Trophoblast cell (in vitro differentiated cells and primary cell): ENCODE results near the gene KRT86.

ENCODE experiments used
- DNase-seq, 2 donors: peaks; one replicate each; pipeline ENCODE4 v3.0.0-alpha.2; 2016
- H2AFZ ChIP-seq: 2 replicates; pipeline ENCODE4 v1.6.1; 2013; ENCODE audit warnings: low read length, moderate library complexity, mild to moderate bottlenecking; ENCODE audit not compliant: insufficient read depth, poor library complexity
- H2AK5ac ChIP-seq: 2 replicates; pipeline ENCODE4 v1.6.1; 2013; ENCODE audit warnings: mild to moderate bottlenecking, low read length
- H2BK120ac ChIP-seq: 2 replicates; pipeline ENCODE4 v1.6.1; 2013; ENCODE audit warnings: low read length, mild to moderate bottlenecking, moderate library complexity; ENCODE audit not compliant: insufficient read depth, poor library complexity
- H2BK12ac ChIP-seq: 2 replicates; pipeline ENCODE4 v1.6.1; 2013; ENCODE audit warnings: mild to moderate bottlenecking, low read length, moderate library complexity
- H2BK5ac ChIP-seq: 2 replicates; pipeline ENCODE4 v1.6.1; 2013; ENCODE audit warnings: low read length, low read depth, moderate library complexity, mild to moderate bottlenecking; ENCODE audit not compliant: poor library complexity
- H3K14ac ChIP-seq: 2 replicates; pipeline ENCODE4 v1.6.1; 2013; ENCODE audit warnings: mild to moderate bottlenecking, low read length
- H3K18ac ChIP-seq: 2 replicates; pipeline ENCODE4 v1.6.1; 2013; ENCODE audit warnings: mild to moderate bottlenecking, low read length
- H3K23ac ChIP-seq: 2 replicates; pipeline ENCODE4 v1.6.1; 2013; ENCODE audit warnings: low read length
- H3K27ac ChIP-seq: 2 replicates; pipeline ENCODE4 v1.5.1; 2013; ENCODE audit warnings: low read depth, mild to moderate bottlenecking, inconsistent platforms, low read length, moderate library complexity
- H3K27me3 ChIP-seq: 2 replicates; pipeline ENCODE4 v1.6.1; 2013; ENCODE audit warnings: inconsistent platforms, mild to moderate bottlenecking, low read length, moderate library complexity; ENCODE audit not compliant: insufficient read depth
- H3K36me3 ChIP-seq, 2 experiments: 1 replicate in 1 of 2; 2 replicates in 1 of 2; pipeline ENCODE4 v1.6.1; 2013; ENCODE audit warnings: low read length in 2 of 2, mild to moderate bottlenecking in 2 of 2, moderate library complexity in 1 of 2; ENCODE audit not compliant: insufficient read depth in 2 of 2, control insufficient read depth in 1 of 2
- H3K4ac ChIP-seq: 2 replicates; pipeline ENCODE4 v1.6.1; 2013; ENCODE audit warnings: low read depth, mild to moderate bottlenecking, low read length, moderate library complexity
- H3K4me1 ChIP-seq, 2 experiments: 1 replicate in 1 of 2; 2 replicates in 1 of 2; pipeline ENCODE4 v1.6.1; 2013; ENCODE audit warnings: low read length in 2 of 2, mild to moderate bottlenecking in 2 of 2, moderate library complexity in 1 of 2; ENCODE audit not compliant: insufficient read depth in 2 of 2, control insufficient read depth in 1 of 2
- H3K4me2 ChIP-seq: 2 replicates; pipeline ENCODE4 v1.6.1; 2013; ENCODE audit warnings: inconsistent platforms, mild to moderate bottlenecking, low read length, moderate library complexity
- H3K4me3 ChIP-seq: 2 replicates; pipeline ENCODE4 v1.5.1; 2013; ENCODE audit warnings: mild to moderate bottlenecking, low read depth, low read length, inconsistent platforms
- H3K79me1 ChIP-seq: one replicate; pipeline ENCODE4 v1.6.1; 2013; ENCODE audit warnings: low read length
- H3K79me2 ChIP-seq: 2 replicates; pipeline ENCODE4 v1.6.1; 2013; ENCODE audit warnings: low read length, mild to moderate bottlenecking; ENCODE audit not compliant: control insufficient read depth, insufficient read depth, poor library complexity
- H3K9ac ChIP-seq: 2 replicates; pipeline ENCODE4 v1.6.1; 2013; ENCODE audit warnings: mild to moderate bottlenecking, low read length
- H3K9me3 ChIP-seq: 2 replicates; pipeline ENCODE4 v1.6.1; 2013; ENCODE audit warnings: low read depth, mild to moderate bottlenecking, control low read depth, inconsistent platforms, low read length; ENCODE audit not compliant: insufficient read depth
- H4K12ac ChIP-seq: 2 replicates; pipeline ENCODE4 v1.6.1; 2013; ENCODE audit warnings: low read depth, mild to moderate bottlenecking, low read length, moderate library complexity
- H4K8ac ChIP-seq: 2 replicates; pipeline ENCODE4 v1.6.1; 2013; ENCODE audit warnings: low read depth, mild to moderate bottlenecking, low read length, moderate library complexity
- H4K91ac ChIP-seq: one replicate; pipeline ENCODE4 v1.6.1; 2013; ENCODE audit warnings: low read depth, mild to moderate bottlenecking, low read length, moderate library complexity
- WGBS: extraction: QIAGEN DNeasy Blood & Tissue Kit; methylation state at CpG from one replicate; pipeline ENCODE4 v1.1.7; 2013; ENCODE audit warnings: missing lambda C conversion rate; ENCODE audit not compliant: insufficient read length, insufficient coverage; ENCODE audit errors: extremely low coverage; 5-methylcytosine and 5-hydroxymethylcytosine counted together

The KRT86 gene

DNA sequence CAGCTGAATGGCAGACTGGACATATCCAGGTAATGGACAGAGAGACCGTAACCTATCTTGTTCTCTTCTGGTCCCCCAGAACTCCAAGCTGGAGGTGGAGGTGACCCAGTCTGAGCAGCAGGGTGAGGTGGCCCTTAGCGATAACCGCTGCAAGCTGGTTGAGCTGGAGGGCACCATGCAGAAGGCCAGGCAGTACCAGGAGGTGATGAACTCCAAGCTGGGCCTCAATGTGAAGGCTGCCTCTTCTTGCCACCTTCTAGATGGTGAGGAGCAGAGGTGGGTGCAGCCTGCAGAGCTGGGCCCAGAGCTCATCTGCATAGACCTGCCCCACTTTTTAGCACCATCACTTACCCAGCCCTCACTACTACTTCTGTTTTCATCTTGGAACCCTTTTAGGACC is 7.2 kb upstream of the KRT86 start:
- WGBS = no CpG with 5 or more reads among the region's 3 CpGs
- Histone ChIP-seq H3K27ac (no peak overlapping the region), H3K23ac (no peak overlapping the region), H3K27me3 (no peaks in the 10 kb centered on the region), H3K4me1 (no peaks in the 10 kb centered on the region), H4K12ac (no peak overlapping the region), H2AFZ (no peak overlapping the region), H3K79me1 (no peaks in the 10 kb centered on the region), H3K9ac (no peak overlapping the region), H4K8ac (no peak overlapping the region), H3K79me2 (no peaks in the 10 kb centered on the region), H3K4me3 (no peak overlapping the region), H3K4ac (no peak overlapping the region), H2BK120ac (no peak overlapping the region), H3K36me3 (no peaks in the 10 kb centered on the region), H2AK5ac (no peak overlapping the region), H4K91ac (no peak overlapping the region), H2BK5ac (no peak overlapping the region), H3K9me3 (peaks cover 13% of the 10 kb centered on the region), H2BK12ac (no peak overlapping the region), H3K18ac (no peak overlapping the region), H3K4me2 (no peak overlapping the region), H3K14ac (no peak overlapping the region)
- DNase-seq = no peak

DNA sequence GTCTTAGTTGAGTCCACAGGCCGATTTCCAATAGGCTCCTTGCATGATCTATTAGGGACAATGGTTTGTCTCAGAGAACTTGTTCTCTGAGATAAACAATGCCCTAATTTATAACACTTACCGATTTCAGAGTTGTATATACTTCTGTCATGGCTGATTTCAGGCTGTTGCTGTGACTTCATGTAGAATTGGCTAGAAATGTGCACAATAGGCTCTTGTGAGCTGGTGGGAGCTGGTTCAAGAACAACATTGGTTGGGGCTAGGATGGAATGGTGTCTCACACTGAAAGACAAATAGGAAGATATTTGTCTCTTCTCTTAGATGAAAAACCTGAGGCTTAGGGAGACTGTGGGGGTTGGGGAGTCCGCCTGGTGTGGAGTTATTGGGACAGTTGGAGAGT is 6.7 kb upstream of the KRT86 start:
- H2BK5ac ChIP-seq = no peak overlapping the region
- DNase-seq = no peak
- H3K9me3 ChIP-seq = peaks cover 10% of the 10 kb centered on the region
- H3K36me3 ChIP-seq = no peaks in the 10 kb centered on the region
- H3K4ac ChIP-seq = no peak overlapping the region
- no peak overlapping the region for H4K91ac ChIP-seq
- no peak overlapping the region for H4K12ac ChIP-seq
- no CpG with 5 or more reads among the region's 3 CpGs for WGBS
- no peak overlapping the region for H3K4me3 ChIP-seq
- H3K4me1 ChIP-seq = no peaks in the 10 kb centered on the region
- no peak overlapping the region for H2AFZ ChIP-seq
- no peak overlapping the region for H3K14ac ChIP-seq
- H3K18ac ChIP-seq = no peak overlapping the region
- H3K9ac ChIP-seq = no peak overlapping the region
- no peak overlapping the region for H2BK12ac ChIP-seq
- H2BK120ac ChIP-seq = no peak overlapping the region
- H4K8ac ChIP-seq = no peak overlapping the region
- H3K27me3 ChIP-seq = no peaks in the 10 kb centered on the region
- H3K4me2 ChIP-seq = no peak overlapping the region
- H3K23ac ChIP-seq = no peak overlapping the region
- no peak overlapping the region for H2AK5ac ChIP-seq
- no peaks in the 10 kb centered on the region for H3K79me2 ChIP-seq
- H3K27ac ChIP-seq = no peak overlapping the region
- no peaks in the 10 kb centered on the region for H3K79me1 ChIP-seq

DNA sequence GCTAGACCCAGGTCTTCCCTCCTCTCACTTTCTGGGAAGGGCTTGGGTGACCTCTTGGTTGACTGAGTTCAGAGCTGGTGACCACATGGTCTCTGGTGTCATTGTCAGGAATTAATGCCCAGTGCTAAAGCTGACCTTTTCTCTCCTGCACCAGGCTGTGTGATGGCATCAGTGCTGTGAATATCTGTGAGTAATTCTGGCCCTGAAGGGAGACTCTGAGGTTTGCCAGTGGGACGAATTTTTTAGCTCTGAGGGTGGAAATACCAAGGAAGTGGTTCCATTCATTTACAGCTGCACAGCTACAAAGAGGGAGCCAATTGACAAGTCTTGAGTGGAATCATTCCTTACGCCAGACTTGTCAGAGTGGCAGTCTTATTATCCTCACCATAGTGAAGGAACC is 6.2 kb upstream of the KRT86 start:
- Histone ChIP-seq H3K9me3 (peaks cover 9% of the 10 kb centered on the region), H2AK5ac (no peak overlapping the region), H3K27ac (no peak overlapping the region), H3K79me2 (no peaks in the 10 kb centered on the region), H4K8ac (no peak overlapping the region), H4K12ac (no peak overlapping the region), H2BK120ac (no peak overlapping the region), H3K4ac (no peak overlapping the region), H3K27me3 (no peaks in the 10 kb centered on the region), H3K4me2 (no peak overlapping the region), H3K36me3 (no peaks in the 10 kb centered on the region), H3K4me1 (no peaks in the 10 kb centered on the region), H3K23ac (no peak overlapping the region), H3K79me1 (no peaks in the 10 kb centered on the region), H2BK12ac (no peak overlapping the region), H4K91ac (no peak overlapping the region), H2AFZ (no peak overlapping the region), H3K4me3 (no peak overlapping the region), H3K14ac (no peak overlapping the region), H2BK5ac (no peak overlapping the region), H3K18ac (no peak overlapping the region), H3K9ac (no peak overlapping the region)
- DNase-seq = no peak
- WGBS = no CpG with 5 or more reads among the region's 2 CpGs

DNA sequence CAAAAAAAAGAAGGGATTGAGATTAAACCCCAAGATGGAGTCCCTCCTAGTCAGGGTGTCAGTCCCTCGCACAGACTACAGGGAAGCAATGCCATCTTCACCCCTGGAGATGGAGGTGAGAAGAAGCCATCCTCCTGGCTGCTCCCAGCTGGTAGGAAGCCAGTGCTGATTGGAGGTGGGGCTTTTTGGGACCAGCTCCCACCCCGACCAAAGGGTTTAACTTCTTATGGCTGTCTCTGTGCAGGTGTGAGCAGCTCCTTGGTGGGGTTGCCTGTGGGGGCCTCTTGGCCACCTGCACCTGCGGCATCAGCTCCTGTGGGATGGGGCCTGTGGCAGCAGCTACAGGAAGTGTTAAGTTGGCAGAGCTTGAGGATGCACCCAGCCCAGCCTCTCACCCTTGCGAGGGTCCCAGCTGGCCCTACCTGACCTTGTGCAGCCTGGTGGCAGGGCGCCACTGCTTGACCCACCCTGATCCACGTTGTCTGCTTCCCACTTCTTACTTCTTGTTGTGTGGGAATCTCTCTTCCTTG is 3.8 kb upstream of the KRT86 start:
- no CpG with 5 or more reads among the region's 6 CpGs for WGBS
- H4K12ac ChIP-seq = no peak overlapping the region
- no peak overlapping the region for H4K91ac ChIP-seq
- no peak overlapping the region for H3K27ac ChIP-seq
- H3K4me1 ChIP-seq = no peaks in the 10 kb centered on the region
- H2AFZ ChIP-seq = no peak overlapping the region
- no peak overlapping the region for H2BK120ac ChIP-seq
- peaks cover 3% of the 10 kb centered on the region for H3K9me3 ChIP-seq
- no peaks in the 10 kb centered on the region for H3K79me2 ChIP-seq
- no peak overlapping the region for H2BK12ac ChIP-seq
- no peak for DNase-seq
- no peak overlapping the region for H4K8ac ChIP-seq
- H3K14ac ChIP-seq = no peak overlapping the region
- H3K9ac ChIP-seq = no peak overlapping the region
- H3K36me3 ChIP-seq = no peaks in the 10 kb centered on the region
- H3K79me1 ChIP-seq = no peaks in the 10 kb centered on the region
- no peaks in the 10 kb centered on the region for H3K27me3 ChIP-seq
- H3K23ac ChIP-seq = no peak overlapping the region
- H3K4ac ChIP-seq = no peak overlapping the region
- no peak overlapping the region for H3K18ac ChIP-seq
- no peak overlapping the region for H2BK5ac ChIP-seq
- no peak overlapping the region for H2AK5ac ChIP-seq
- H3K4me2 ChIP-seq = no peak overlapping the region
- H3K4me3 ChIP-seq = no peak overlapping the region
